GM10266 (cell line): ENCODE results near the gene PEX14.

ENCODE experiments used
- DNase-seq: peaks from one replicate; pipeline ENCODE4 v3.0.0; 2012; ENCODE audit errors: extremely low spot score
- TF ChIP-seq, protein P1 (sequence below): IDR thresholded peaks from 2 replicates; pipeline ENCODE4 v1.5.1; 2012; ENCODE audit warnings: mild to moderate bottlenecking, low read depth; ENCODE audit not compliant: control insufficient read depth, insufficient read depth; ENCODE audit errors: missing control alignments

Gene PEX14

GRCh38 chr1:10677491-10678391 lies 203.0 kb downstream of the PEX14 start:
- DNase-seq: no peak
- TF ChIP-seq, protein P1, sequence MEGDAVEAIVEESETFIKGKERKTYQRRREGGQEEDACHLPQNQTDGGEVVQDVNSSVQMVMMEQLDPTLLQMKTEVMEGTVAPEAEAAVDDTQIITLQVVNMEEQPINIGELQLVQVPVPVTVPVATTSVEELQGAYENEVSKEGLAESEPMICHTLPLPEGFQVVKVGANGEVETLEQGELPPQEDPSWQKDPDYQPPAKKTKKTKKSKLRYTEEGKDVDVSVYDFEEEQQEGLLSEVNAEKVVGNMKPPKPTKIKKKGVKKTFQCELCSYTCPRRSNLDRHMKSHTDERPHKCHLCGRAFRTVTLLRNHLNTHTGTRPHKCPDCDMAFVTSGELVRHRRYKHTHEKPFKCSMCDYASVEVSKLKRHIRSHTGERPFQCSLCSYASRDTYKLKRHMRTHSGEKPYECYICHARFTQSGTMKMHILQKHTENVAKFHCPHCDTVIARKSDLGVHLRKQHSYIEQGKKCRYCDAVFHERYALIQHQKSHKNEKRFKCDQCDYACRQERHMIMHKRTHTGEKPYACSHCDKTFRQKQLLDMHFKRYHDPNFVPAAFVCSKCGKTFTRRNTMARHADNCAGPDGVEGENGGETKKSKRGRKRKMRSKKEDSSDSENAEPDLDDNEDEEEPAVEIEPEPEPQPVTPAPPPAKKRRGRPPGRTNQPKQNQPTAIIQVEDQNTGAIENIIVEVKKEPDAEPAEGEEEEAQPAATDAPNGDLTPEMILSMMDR: no peak

DNA sequence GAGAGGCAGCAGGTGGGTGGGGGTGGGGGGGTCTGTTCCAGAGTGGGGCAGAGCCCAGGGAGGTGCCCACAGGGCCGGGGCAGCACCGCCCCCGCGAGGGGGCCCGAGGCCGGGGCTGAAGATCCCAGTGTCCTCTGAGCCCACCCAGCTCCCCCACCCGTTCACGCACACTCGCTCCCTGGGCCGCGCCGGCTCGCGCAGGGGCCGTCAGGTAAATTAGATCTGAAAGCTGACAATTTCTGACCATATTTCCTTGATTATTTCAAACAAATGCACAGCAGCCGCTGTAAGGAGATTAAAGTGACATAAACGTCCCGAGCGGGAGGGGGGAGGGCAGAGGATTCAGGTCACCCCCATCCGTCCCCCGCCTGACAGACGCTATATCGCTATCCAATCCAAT lies 203.7 kb downstream of the PEX14 start:
- TF ChIP-seq, protein P1: no peak
- no peak for DNase-seq

- TF ChIP-seq, protein P1: no peak
- no peak for DNase-seq
Measured at GRCh38 chr1:10678852-10679251, 204.1 kb downstream of the PEX14 start.

- DNase-seq: no peak
- TF ChIP-seq, protein P1: no peak
Measured at GRCh38 chr1:10679496-10680220, 204.9 kb downstream of the PEX14 start.
